Caco-2 (cell line): ENCODE data around the gene ZC3H6. TPM values are rescaled to one million over a fixed set of nuclear protein-coding genes. Genes with fewer than 3 reads are reported as not detected.

Source experiments
- BruUV-seq: library from RNA; stranded (reverse); fragments of 400-500 nt; replicated peaks from 2 replicates; lab custom pipeline; 2021; lab: Mats Ljungman, UMichigan
- CTCF ChIA-PET: fragments of 300-600 bp; sonication (Branson Sonifier 250); formaldehyde crosslinking; loops from one replicate; lab custom pipeline; 2022; ENCODE audit warnings: antibody characterized with exemption; lab: Charles Lee
- POLR2A ChIA-PET: fragments of 300-600 bp; sonication (Branson Sonifier 250); formaldehyde crosslinking; loops from one replicate; lab custom pipeline; 2022; ENCODE audit warnings: antibody characterized with exemption; lab: Charles Lee
- DNase-seq, 2 experiments: peaks; one replicate each; pipeline versions ENCODE4 v3.0.0 to v3.0.0-alpha.2; 2020 to 2022
- H3K27me3 ChIP-seq: replicated peaks from 2 replicates; pipeline ENCODE4 v1.6.0; 2011; ENCODE audit warnings: low read length; ENCODE audit not compliant: control insufficient read depth, insufficient read depth
- H3K36me3 ChIP-seq: 2 replicates; pipeline ENCODE4 v1.5.1; 2011; ENCODE audit warnings: low read length; ENCODE audit not compliant: control insufficient read depth, insufficient read depth
- H3K4me1 ChIP-seq: fragments of 250-450 bp; sonication (Bioruptor Pico); 2 replicates; pipeline ENCODE4 v1.5.1; 2020; ENCODE audit warnings: mild to moderate bottlenecking
- H3K4me3 ChIP-seq: 2 replicates; pipeline ENCODE4 v1.5.1; 2011; ENCODE audit warnings: low read depth, mild to moderate bottlenecking, control low read depth, low read length
- H3K9me3 ChIP-seq: fragments of 250-450 bp; sonication (Bioruptor Pico); 2 replicates; pipeline ENCODE4 v1.5.1; 2020; ENCODE audit warnings: mild to moderate bottlenecking, moderate library complexity
- H3K27ac Mint-ChIP-seq: one replicate; pipeline ENCODE4 v1.8.0; 2022; ENCODE audit warnings: mixed read lengths; ENCODE audit not compliant: unreplicated experiment
- H3K27me3 Mint-ChIP-seq: one replicate; pipeline ENCODE4 v1.8.0; 2022; ENCODE audit warnings: mixed read lengths; ENCODE audit not compliant: insufficient read depth, unreplicated experiment
- H3K36me3 Mint-ChIP-seq: one replicate; pipeline ENCODE4 v1.8.0; 2022; ENCODE audit warnings: mild to moderate bottlenecking, mixed read lengths; ENCODE audit not compliant: insufficient read depth, unreplicated experiment
- H3K4me1 Mint-ChIP-seq: one replicate; pipeline ENCODE4 v1.8.0; 2022; ENCODE audit warnings: low read depth, mixed read lengths; ENCODE audit not compliant: unreplicated experiment
- H3K4me3 Mint-ChIP-seq: one replicate; pipeline ENCODE4 v1.8.0; 2022; ENCODE audit warnings: mild to moderate bottlenecking, moderate library complexity, mixed read lengths; ENCODE audit not compliant: unreplicated experiment
- H3K9me3 Mint-ChIP-seq: one replicate; pipeline ENCODE4 v1.8.0; 2022; ENCODE audit warnings: mixed read lengths; ENCODE audit not compliant: unreplicated experiment
- CTCF ChIP-seq, 2 experiments: fragments of 200-600 bp in 1 of 2; IDR thresholded peaks; 1 replicate in 1 of 2; 2 replicates in 1 of 2; pipeline versions ENCODE4 v1.5.1 to v1.8.0; 2011 to 2022; ENCODE audit warnings: antibody characterized with exemption in 1 of 2, control low read depth in 1 of 2, inconsistent platforms in 1 of 2, low read depth in 1 of 2, low read length in 1 of 2, mild to moderate bottlenecking in 1 of 2, moderate library complexity in 1 of 2; ENCODE audit not compliant: insufficient read depth in 1 of 2, severe bottlenecking in 1 of 2, unreplicated experiment in 1 of 2
- intact Hi-C: fragments of 100-400 bp; cut with micrococcal nuclease; formaldehyde crosslinking; loops from one replicate; pipeline ENCODE4 v1.10.0; 2022; ENCODE audit not compliant: unreplicated experiment
- total RNA-seq: library from RNA; stranded (reverse); gene quantifications from 2 replicates; pipeline ENCODE4 v1.2.3, GENCODE V29; 2022

The ZC3H6 gene
- total RNA-seq, 1 experiment from 2014 or later = 1.9 TPM

GRCh38 chr2:112230371-112230770 is 45.0 kb upstream of the ZC3H6 start:
- Histone ChIP-seq H3K9me3 (no peaks in the 10 kb centered on the region; the same call in 1 of the 2 replicates), H3K4me1 (no peaks in the 10 kb centered on the region), H3K27me3 (no peaks in the 10 kb centered on the region), H3K36me3 (no peaks in the 10 kb centered on the region), H3K4me3 (no peak overlapping the region)
- Mint-ChIP-seq H3K36me3 (no peaks in the 10 kb centered on the region), H3K27me3 (no peaks in the 10 kb centered on the region), H3K27ac (no peak overlapping the region), H3K9me3 (no peaks in the 10 kb centered on the region), H3K4me1 (no peaks in the 10 kb centered on the region), H3K4me3 (no peak overlapping the region)
- DNase-seq = no peak
- CTCF ChIA-PET = no interaction called here
- no peak for TF ChIP-seq CTCF (IDR thresholded peaks at IDR 0.05; ENCODE audit: insufficient read depth in 1 of 2, low read depth in 1 of 2, low read length in 1 of 2, severe bottlenecking in 1 of 2, unreplicated experiment in 1 of 2)
- no TSS peak for BruUV-seq
- intact Hi-C loops = no loop called here
- POLR2A ChIA-PET = no interaction called here

- H3K4me3 ChIP-seq = no peak overlapping the region
- Mint-ChIP-seq H3K4me1 (no peaks in the 10 kb centered on the region), H3K27me3 (no peaks in the 10 kb centered on the region), H3K36me3 (peaks cover 7% of the 10 kb centered on the region), H3K4me3 (no peak overlapping the region), H3K27ac (no peak overlapping the region), H3K9me3 (no peaks in the 10 kb centered on the region)
- CTCF ChIA-PET = no interaction called here
- no peaks in the 10 kb centered on the region for H3K4me1 ChIP-seq
- no peaks in the 10 kb centered on the region for H3K9me3 ChIP-seq
- no TSS peak for BruUV-seq
- no peaks in the 10 kb centered on the region for H3K27me3 ChIP-seq
- POLR2A ChIA-PET = no interaction called here
- intact Hi-C loops = no loop called here
- no peak for TF ChIP-seq CTCF (IDR thresholded peaks at IDR 0.05; ENCODE audit: insufficient read depth in 1 of 2, low read depth in 1 of 2, low read length in 1 of 2, severe bottlenecking in 1 of 2, unreplicated experiment in 1 of 2)
- DNase-seq = no peak
- H3K36me3 ChIP-seq = no peaks in the 10 kb centered on the region
These were observed 35.5 kb upstream of the ZC3H6 start for GRCh38 chr2:112239862-112240261.

- intact Hi-C loops = no loop called here
- H3K4me1 ChIP-seq = no peaks in the 10 kb centered on the region
- ChIA-PET CTCF (no interaction called here), POLR2A (no interaction called here)
- Mint-ChIP-seq H3K4me1 (no peaks in the 10 kb centered on the region), H3K9me3 (no peaks in the 10 kb centered on the region), H3K27ac (no peak overlapping the region), H3K27me3 (no peaks in the 10 kb centered on the region), H3K36me3 (peaks cover 7% of the 10 kb centered on the region), H3K4me3 (no peak overlapping the region)
- H3K9me3 ChIP-seq = no peaks in the 10 kb centered on the region
- BruUV-seq = no TSS peak
- no peaks in the 10 kb centered on the region for H3K27me3 ChIP-seq
- TF ChIP-seq CTCF (IDR thresholded peaks at IDR 0.05; ENCODE audit: insufficient read depth in 1 of 2, low read depth in 1 of 2, low read length in 1 of 2, severe bottlenecking in 1 of 2, unreplicated experiment in 1 of 2) = no peak
- no peak overlapping the region for H3K4me3 ChIP-seq
- DNase-seq = no peak
- H3K36me3 ChIP-seq = no peaks in the 10 kb centered on the region
These were observed 33.0 kb upstream of the ZC3H6 start for GRCh38 chr2:112242384-112242783.
